OCI-LY1 (cell line): Measurements from ENCODE around the gene SNX2.

Source experiments
- H2AFZ ChIP-seq: fragments of 200-600 bp; sonication (generic), shearing (Covaris generic); 2 replicates; pipeline ENCODE4 v1.6.0; 2014; ENCODE audit warnings: antibody characterized with exemption, mild to moderate bottlenecking, low read length
- H3F3A ChIP-seq: fragments of 200-600 bp; sonication (generic), shearing (Covaris generic); 2 replicates; pipeline ENCODE4 v1.6.0; 2014; ENCODE audit warnings: mild to moderate bottlenecking, antibody characterized with exemption, low read length, moderate library complexity; ENCODE audit not compliant: insufficient read depth
- H3K27ac ChIP-seq: fragments of 200-600 bp; sonication (generic); 2 replicates; pipeline ENCODE4 v1.5.1; 2014; ENCODE audit warnings: low read length, mixed run types, mild to moderate bottlenecking, low read depth; ENCODE audit not compliant: poor library complexity, severe bottlenecking
- H3K27me3 ChIP-seq: fragments of 200-600 bp; sonication (generic); 2 replicates; pipeline ENCODE4 v1.6.0; 2014; ENCODE audit warnings: antibody characterized with exemption, mild to moderate bottlenecking, low read length, moderate library complexity; ENCODE audit not compliant: insufficient read depth
- H3K36me3 ChIP-seq: fragments of 200-600 bp; sonication (generic); 2 replicates; pipeline ENCODE4 v1.6.1; 2014; ENCODE audit warnings: mild to moderate bottlenecking, antibody characterized with exemption, low read length, moderate library complexity, mixed read lengths; ENCODE audit not compliant: insufficient read depth
- H3K4me1 ChIP-seq: fragments of 200-600 bp; sonication (generic); 2 replicates; pipeline ENCODE4 v1.5.1; 2014; ENCODE audit warnings: mild to moderate bottlenecking, low read length, moderate library complexity; ENCODE audit not compliant: insufficient read depth, severe bottlenecking
- H3K4me2 ChIP-seq: fragments of 200-600 bp; sonication (generic), shearing (Covaris generic); 2 replicates; pipeline ENCODE4 v1.6.1; 2014; ENCODE audit warnings: low read length
- H3K4me3 ChIP-seq: fragments of 200-600 bp; sonication (generic); 2 replicates; pipeline ENCODE4 v1.5.1; 2014; ENCODE audit warnings: low read length, low read depth, mild to moderate bottlenecking, mixed read lengths; ENCODE audit not compliant: poor library complexity, severe bottlenecking
- H3K79me2 ChIP-seq: fragments of 200-600 bp; shearing (Covaris generic); 2 replicates; pipeline ENCODE4 v1.6.1; 2016; ENCODE audit warnings: mixed run types, low read length, mixed read lengths; ENCODE audit not compliant: insufficient read depth
- H3K9ac ChIP-seq: fragments of 200-600 bp; sonication (generic), shearing (Covaris generic); 2 replicates; pipeline ENCODE4 v1.6.1; 2014; ENCODE audit warnings: mild to moderate bottlenecking, low read length, mixed read lengths
- H3K9me2 ChIP-seq: fragments of 200-600 bp; sonication (generic), shearing (Covaris generic); 2 replicates; pipeline ENCODE4 v1.6.1; 2014; ENCODE audit warnings: low read depth, mild to moderate bottlenecking, low read length, mixed read lengths
- H3K9me3 ChIP-seq: fragments of 200-600 bp; shearing (Covaris generic); 2 replicates; pipeline ENCODE4 v1.6.1; 2014; ENCODE audit warnings: low read length, mixed read lengths
- H4K20me1 ChIP-seq: fragments of 200-600 bp; sonication (generic), shearing (Covaris generic); 2 replicates; pipeline ENCODE4 v1.6.0; 2016; ENCODE audit warnings: mild to moderate bottlenecking, low read length; ENCODE audit not compliant: insufficient read depth
- EZH2 ChIP-seq: fragments of 200-600 bp; sonication (generic), shearing (Covaris generic); IDR thresholded peaks from 2 replicates; pipeline ENCODE4 v1.8.0; 2017; ENCODE audit warnings: borderline replicate concordance, mixed run types, mild to moderate bottlenecking, antibody characterized with exemption, low read length, moderate library complexity, mixed read lengths
- TF ChIP-seq, protein P1 (sequence below): fragments of 200-600 bp; sonication (generic), shearing (Covaris generic); IDR thresholded peaks from 2 replicates; pipeline ENCODE4 v1.5.1; 2017; ENCODE audit warnings: mild to moderate bottlenecking, antibody characterized with exemption, low read length, moderate library complexity, mixed read lengths

SNX2 gene

DNA sequence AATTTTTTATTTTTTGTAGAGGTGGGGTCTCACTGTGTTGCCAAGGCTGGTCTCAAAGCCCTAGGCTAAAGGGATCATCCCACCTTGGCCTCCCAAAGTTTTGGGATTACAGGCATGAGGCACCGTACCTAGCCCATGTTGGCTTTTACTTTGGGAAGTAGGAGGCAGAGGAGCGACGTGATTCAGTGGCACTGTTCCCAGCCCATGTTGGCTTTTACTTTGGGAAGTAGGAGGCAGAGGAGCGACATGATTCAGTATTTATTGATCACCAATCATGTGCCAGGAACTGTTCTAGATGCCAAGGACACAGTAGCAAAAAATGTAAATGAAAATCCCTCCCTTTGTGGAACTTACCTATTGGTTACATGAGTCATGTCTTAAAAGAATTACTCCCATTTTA, 88.8 kb downstream of the SNX2 start:
- no peak overlapping the region for H2AFZ ChIP-seq
- TF ChIP-seq, protein P1, sequence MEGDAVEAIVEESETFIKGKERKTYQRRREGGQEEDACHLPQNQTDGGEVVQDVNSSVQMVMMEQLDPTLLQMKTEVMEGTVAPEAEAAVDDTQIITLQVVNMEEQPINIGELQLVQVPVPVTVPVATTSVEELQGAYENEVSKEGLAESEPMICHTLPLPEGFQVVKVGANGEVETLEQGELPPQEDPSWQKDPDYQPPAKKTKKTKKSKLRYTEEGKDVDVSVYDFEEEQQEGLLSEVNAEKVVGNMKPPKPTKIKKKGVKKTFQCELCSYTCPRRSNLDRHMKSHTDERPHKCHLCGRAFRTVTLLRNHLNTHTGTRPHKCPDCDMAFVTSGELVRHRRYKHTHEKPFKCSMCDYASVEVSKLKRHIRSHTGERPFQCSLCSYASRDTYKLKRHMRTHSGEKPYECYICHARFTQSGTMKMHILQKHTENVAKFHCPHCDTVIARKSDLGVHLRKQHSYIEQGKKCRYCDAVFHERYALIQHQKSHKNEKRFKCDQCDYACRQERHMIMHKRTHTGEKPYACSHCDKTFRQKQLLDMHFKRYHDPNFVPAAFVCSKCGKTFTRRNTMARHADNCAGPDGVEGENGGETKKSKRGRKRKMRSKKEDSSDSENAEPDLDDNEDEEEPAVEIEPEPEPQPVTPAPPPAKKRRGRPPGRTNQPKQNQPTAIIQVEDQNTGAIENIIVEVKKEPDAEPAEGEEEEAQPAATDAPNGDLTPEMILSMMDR = no peak
- no peak for TF ChIP-seq EZH2
- H3K4me2 ChIP-seq = no peak overlapping the region
- H3K27ac ChIP-seq = no peak overlapping the region
- no peaks in the 10 kb centered on the region for H3K27me3 ChIP-seq
- no peak overlapping the region for H3K4me3 ChIP-seq
- H3F3A ChIP-seq = no peaks in the 10 kb centered on the region
- no peaks in the 10 kb centered on the region for H3K79me2 ChIP-seq
- no peaks in the 10 kb centered on the region for H3K36me3 ChIP-seq
- H3K9me2 ChIP-seq = no peaks in the 10 kb centered on the region
- H3K9ac ChIP-seq = no peak overlapping the region
- no peaks in the 10 kb centered on the region for H3K9me3 ChIP-seq
- no peaks in the 10 kb centered on the region for H4K20me1 ChIP-seq
- no peaks in the 10 kb centered on the region for H3K4me1 ChIP-seq

DNA sequence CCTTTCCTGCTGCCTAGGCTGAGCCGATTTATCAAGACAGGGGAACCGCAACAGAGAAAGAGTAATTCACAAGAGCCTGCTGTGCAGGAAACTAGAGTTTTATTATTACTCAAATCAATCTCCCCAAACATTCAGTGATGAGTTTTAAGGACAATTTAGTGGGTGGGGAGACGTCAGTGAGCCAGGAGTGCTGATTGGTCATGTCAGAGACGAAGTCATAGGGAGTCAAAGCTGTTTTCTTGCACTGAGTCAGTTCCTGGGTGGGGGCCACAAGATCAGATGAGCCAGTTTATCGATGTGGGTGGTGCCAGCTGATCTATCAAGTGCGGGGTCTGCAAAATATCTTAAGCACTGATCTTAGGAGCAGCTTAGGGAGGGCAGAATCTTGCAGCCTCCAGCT, 89.5 kb downstream of the SNX2 start:
- H4K20me1 ChIP-seq = no peaks in the 10 kb centered on the region
- no peak overlapping the region for H3K9ac ChIP-seq
- H3K9me3 ChIP-seq = no peaks in the 10 kb centered on the region
- H3K27me3 ChIP-seq = no peaks in the 10 kb centered on the region
- H3K36me3 ChIP-seq = no peaks in the 10 kb centered on the region
- H3F3A ChIP-seq = no peaks in the 10 kb centered on the region
- no peaks in the 10 kb centered on the region for H3K4me1 ChIP-seq
- no peak overlapping the region for H3K4me2 ChIP-seq
- no peak overlapping the region for H3K27ac ChIP-seq
- TF ChIP-seq, protein P1 = no peak
- no peak for TF ChIP-seq EZH2
- no peaks in the 10 kb centered on the region for H3K9me2 ChIP-seq
- no peaks in the 10 kb centered on the region for H3K79me2 ChIP-seq
- no peak overlapping the region for H3K4me3 ChIP-seq
- no peak overlapping the region for H2AFZ ChIP-seq

DNA sequence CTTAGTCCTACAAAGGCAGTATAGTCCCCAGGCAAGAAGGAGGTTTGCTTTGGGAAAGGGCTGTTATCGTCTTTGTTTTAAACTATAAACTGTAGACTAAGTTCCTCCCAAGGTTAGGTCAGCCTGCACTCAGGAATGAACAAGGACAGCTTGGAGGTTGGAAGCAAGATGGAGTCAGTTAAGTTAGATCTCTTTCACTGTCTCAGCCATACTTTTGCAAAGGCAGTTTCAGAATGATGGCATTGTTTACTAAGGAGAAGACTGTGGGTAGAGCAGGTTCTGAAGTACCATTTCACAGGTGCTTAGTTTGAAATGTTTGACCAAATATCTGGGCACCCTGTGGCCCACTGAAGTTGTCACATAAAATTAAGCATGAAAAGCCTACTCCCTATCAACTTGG, 90.0 kb downstream of the SNX2 start:
- Histone ChIP-seq H3K36me3 (no peaks in the 10 kb centered on the region), H3F3A (no peaks in the 10 kb centered on the region), H3K9me2 (no peaks in the 10 kb centered on the region), H3K27me3 (no peaks in the 10 kb centered on the region), H3K4me3 (no peak overlapping the region), H3K9ac (no peak overlapping the region), H3K9me3 (no peaks in the 10 kb centered on the region), H2AFZ (no peak overlapping the region), H3K27ac (no peak overlapping the region), H3K4me1 (no peaks in the 10 kb centered on the region), H3K4me2 (no peak overlapping the region), H3K79me2 (no peaks in the 10 kb centered on the region), H4K20me1 (no peaks in the 10 kb centered on the region)
- TF ChIP-seq EZH2 = no peak
- TF ChIP-seq, protein P1 = no peak
